Chondrocyte (in vitro differentiated cells): ENCODE results near the gene PRCD. TPM values are rescaled to one million over a fixed set of nuclear protein-coding genes. Genes with fewer than 3 reads are reported as not detected.
A peak's percentile ranks its signal among the peaks of the same experiment; 100 is the strongest.

Experiments used
- DNase-seq: peaks from one replicate; pipeline ENCODE4 v3.0.0; 2021; ENCODE audit warnings: mixed read lengths, low spot score
- H3K27ac Mint-ChIP-seq: one replicate; pipeline ENCODE4 v1.8.0; 2021; ENCODE audit warnings: mild to moderate bottlenecking, moderate library complexity, mixed read lengths; ENCODE audit not compliant: unreplicated experiment
- H3K27me3 Mint-ChIP-seq: 2 replicates; pipeline ENCODE4 v1.8.0; 2021; ENCODE audit warnings: low read depth, mixed read lengths
- H3K36me3 Mint-ChIP-seq: 2 replicates; pipeline ENCODE4 v1.8.0; 2021; ENCODE audit warnings: low read depth, mixed read lengths
- H3K4me1 Mint-ChIP-seq: 2 replicates; pipeline ENCODE4 v1.8.0; 2021; ENCODE audit warnings: low read depth, mild to moderate bottlenecking, mixed read lengths
- H3K4me3 Mint-ChIP-seq: one replicate; pipeline ENCODE4 v1.8.0; 2021; ENCODE audit warnings: mild to moderate bottlenecking, moderate library complexity, mixed read lengths; ENCODE audit not compliant: unreplicated experiment
- H3K9me3 Mint-ChIP-seq: 2 replicates; pipeline ENCODE4 v1.8.0; 2021; ENCODE audit warnings: low read depth, mixed read lengths
- CTCF ChIP-seq: fragments of 200-600 bp; sonication (generic); IDR thresholded peaks from 2 replicates; pipeline ENCODE4 v1.5.0; 2021; ENCODE audit warnings: antibody characterized with exemption, mild to moderate bottlenecking, moderate library complexity
- total RNA-seq: library from RNA; stranded (reverse); gene quantifications from 3 replicates; pipeline ENCODE4 v1.2.1, GENCODE V29; 2021

Gene PRCD
- total RNA-seq, 1 donor from 2014 or later, result 0.55 TPM

- Mint-ChIP-seq H3K27ac (no peak overlapping the region), H3K27me3 (no peaks in the 10 kb centered on the region), H3K4me3 (no peak overlapping the region), H3K4me1 (peaks cover 21% of the 10 kb centered on the region), H3K36me3 (no peaks in the 10 kb centered on the region), H3K9me3 (no peaks in the 10 kb centered on the region)
- TF ChIP-seq CTCF, result no peak
- no peak for DNase-seq
Measured at GRCh38 chr17:76579281-76579680, 39.4 kb downstream of the PRCD start.

GRCh38 chr17:76581515-76581914, 41.7 kb downstream of the PRCD start:
- TF ChIP-seq CTCF, result no peak
- Mint-ChIP-seq H3K4me3 (no peak overlapping the region), H3K27ac (no peak overlapping the region), H3K36me3 (no peaks in the 10 kb centered on the region), H3K27me3 (no peaks in the 10 kb centered on the region), H3K9me3 (no peaks in the 10 kb centered on the region), H3K4me1 (peaks cover 21% of the 10 kb centered on the region)
- no peak for DNase-seq

- Mint-ChIP-seq H3K36me3 (no peaks in the 10 kb centered on the region), H3K9me3 (no peaks in the 10 kb centered on the region), H3K4me1 (peaks cover 21% of the 10 kb centered on the region), H3K4me3 (no peak overlapping the region), H3K27ac (no peak overlapping the region), H3K27me3 (peaks cover 2% of the 10 kb centered on the region)
- no peak for TF ChIP-seq CTCF
- DNase-seq, result peak; percentile 43
Measured at GRCh38 chr17:76582660-76583059, 42.8 kb downstream of the PRCD start.

GRCh38 chr17:76584427-76585032, 44.7 kb downstream of the PRCD start:
- peaks cover 10% of the 10 kb centered on the region for H3K27me3 Mint-ChIP-seq
- no peaks in the 10 kb centered on the region for H3K9me3 Mint-ChIP-seq
- TF ChIP-seq CTCF, result no peak
- H3K4me1 Mint-ChIP-seq, result peaks cover 25% of the 10 kb centered on the region
- peak overlapping the region; percentile 64 for H3K4me3 Mint-ChIP-seq
- H3K27ac Mint-ChIP-seq, result no peak overlapping the region
- DNase-seq, result no peak
- no peaks in the 10 kb centered on the region for H3K36me3 Mint-ChIP-seq

GRCh38 chr17:76585033-76585648, 45.3 kb downstream of the PRCD start:
- peaks cover 22% of the 10 kb centered on the region for H3K4me1 Mint-ChIP-seq
- H3K27me3 Mint-ChIP-seq, result peaks cover 10% of the 10 kb centered on the region
- H3K36me3 Mint-ChIP-seq, result no peaks in the 10 kb centered on the region
- no peaks in the 10 kb centered on the region for H3K9me3 Mint-ChIP-seq
- DNase-seq, result no peak
- H3K4me3 Mint-ChIP-seq, result peak overlapping the region; percentile 64
- no peak for TF ChIP-seq CTCF
- H3K27ac Mint-ChIP-seq, result no peak overlapping the region
